Activated CD8-positive, alpha-beta memory T cell treated with anti-CD3 and anti-CD28 coated beads for 48 hours (primary cell): ENCODE measurements around the gene HPS1.

Experiments used
- DNase-seq, 3 experiments: peaks; one replicate each; pipeline ENCODE4 v3.0.0-alpha.2; 2020; ENCODE audit warnings: low read depth in 2 of 3, low spot score in 2 of 3

The HPS1 gene

DNA sequence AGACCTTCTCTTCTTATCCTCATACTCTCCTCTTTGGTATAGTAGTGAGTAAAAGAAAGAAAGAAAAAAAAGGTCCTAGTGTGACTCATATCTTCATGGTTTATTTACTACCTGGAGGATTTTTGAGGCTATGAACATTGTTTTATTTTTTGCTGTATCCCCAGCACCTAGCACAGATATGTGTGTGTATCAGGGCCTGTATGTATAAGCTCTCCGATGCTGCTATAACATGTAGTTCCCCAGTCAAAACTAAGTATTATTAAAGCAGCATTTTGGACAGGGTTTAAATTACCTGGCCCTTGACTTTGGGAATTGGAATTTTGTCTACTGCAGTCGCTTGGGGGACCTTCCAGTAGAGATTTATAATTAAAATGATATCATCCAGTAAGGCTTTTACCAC lies 78.1 kb downstream of the HPS1 start:
- no peak for DNase-seq

DNA sequence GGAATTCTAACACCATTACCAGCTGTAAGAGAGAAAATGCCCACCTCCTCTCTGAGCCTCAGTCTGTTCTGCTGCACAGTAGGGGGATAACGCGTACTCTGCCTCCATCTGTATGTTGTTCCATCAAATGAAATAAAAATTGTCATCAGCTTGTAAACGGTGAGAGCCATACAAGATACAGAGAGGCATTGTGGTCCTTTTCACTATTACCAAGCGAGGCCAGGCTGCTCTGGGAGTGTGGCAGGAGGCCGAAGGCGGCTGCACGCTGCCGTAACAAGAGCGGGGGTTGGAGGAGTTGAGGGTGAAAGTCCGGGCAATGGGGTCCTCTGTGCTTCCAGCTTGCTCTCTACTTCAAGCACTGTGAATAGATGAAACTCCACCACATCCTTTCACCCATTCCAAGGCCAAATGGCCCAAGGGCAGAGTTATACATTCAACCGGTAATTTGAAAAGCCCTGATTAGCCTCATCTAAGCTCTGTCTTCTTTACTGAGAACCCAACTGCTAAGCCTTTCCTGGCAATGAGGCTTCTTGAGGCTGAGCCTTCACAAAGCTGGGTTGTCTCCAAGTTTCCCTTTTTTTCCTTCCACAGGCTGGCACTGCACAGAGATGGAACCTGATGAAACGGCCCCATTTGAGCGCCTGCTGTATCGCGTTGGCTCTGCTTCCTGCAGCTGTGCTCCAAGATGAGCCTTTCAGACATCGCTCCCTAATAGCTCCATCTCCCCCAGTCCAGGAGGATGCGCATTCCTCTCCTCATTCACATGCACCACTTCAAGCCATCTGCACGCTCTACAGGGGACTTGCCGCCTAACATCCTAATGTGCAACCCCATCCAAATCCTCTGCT lies 78.9 kb downstream of the HPS1 start:
- no peak for DNase-seq
